Measurements from ENCODE around the gene STAMBP.

DNA sequence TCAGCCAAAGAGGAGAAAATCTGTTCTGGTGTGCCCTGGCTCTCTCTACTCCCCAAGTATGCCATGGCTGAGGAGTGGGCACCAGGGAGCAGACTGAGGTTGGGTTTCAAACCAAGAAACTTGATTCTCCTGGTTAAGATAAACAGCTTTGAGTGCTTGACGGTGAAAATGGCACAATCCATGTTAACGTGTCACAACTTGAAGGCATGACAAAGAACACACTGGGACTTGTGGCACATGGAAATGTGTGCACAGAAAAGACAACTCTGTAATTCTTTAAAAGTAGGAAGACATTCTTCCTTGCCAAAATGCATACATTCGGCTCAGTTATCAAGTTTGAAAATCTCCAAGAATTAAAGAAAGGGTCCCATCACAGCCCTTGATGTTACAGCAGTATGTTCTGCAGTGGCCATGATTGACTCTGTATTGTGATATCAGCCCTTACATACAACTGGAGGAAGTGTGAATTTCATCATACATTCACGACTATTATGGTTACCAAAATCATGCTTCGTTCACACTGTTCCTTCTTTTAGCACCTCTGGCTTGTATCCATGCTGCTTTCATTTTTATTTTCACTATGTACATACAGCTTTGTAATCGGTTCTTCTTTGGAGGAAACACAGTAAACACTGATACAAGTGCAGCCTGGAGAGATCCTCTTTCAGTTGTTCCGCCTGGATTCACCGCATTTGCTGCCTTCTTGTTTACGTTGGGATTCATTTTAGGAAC is 48.5 kb downstream of the STAMBP start:
- TF ChIP-seq, protein P1, sequence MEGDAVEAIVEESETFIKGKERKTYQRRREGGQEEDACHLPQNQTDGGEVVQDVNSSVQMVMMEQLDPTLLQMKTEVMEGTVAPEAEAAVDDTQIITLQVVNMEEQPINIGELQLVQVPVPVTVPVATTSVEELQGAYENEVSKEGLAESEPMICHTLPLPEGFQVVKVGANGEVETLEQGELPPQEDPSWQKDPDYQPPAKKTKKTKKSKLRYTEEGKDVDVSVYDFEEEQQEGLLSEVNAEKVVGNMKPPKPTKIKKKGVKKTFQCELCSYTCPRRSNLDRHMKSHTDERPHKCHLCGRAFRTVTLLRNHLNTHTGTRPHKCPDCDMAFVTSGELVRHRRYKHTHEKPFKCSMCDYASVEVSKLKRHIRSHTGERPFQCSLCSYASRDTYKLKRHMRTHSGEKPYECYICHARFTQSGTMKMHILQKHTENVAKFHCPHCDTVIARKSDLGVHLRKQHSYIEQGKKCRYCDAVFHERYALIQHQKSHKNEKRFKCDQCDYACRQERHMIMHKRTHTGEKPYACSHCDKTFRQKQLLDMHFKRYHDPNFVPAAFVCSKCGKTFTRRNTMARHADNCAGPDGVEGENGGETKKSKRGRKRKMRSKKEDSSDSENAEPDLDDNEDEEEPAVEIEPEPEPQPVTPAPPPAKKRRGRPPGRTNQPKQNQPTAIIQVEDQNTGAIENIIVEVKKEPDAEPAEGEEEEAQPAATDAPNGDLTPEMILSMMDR (IDR thresholded peaks at IDR 0.05; ENCODE audit: low read depth, low read length, poor library complexity, severe bottlenecking), result no peak
- no peak for TF ChIP-seq EZH2phosphoT487 (IDR thresholded peaks at IDR 0.05; ENCODE audit: borderline replicate concordance, low read length)

All from DOHH2 (cell line).